Natural killer cell (primary cell): ENCODE results near the gene ACY1. TPM values are rescaled to one million over a fixed set of nuclear protein-coding genes. Genes with fewer than 3 reads are reported as not detected.

Experiments
- ATAC-seq, 3 donors: fragments of 150-1000 bp in 2 of 3; fragments of 200-7000 bp in 1 of 3; cut with Tn5 transposase; 1 replicate in 1 of 3; 2 replicates in 2 of 3; pipeline ENCODE4 v1.10.0; 2021; ENCODE audit warnings: mild to moderate bottlenecking in 2 of 3, moderate library complexity in 2 of 3
- DNase-seq, 2 donors: peaks; one replicate each; pipeline versions ENCODE4 v3.0.0 to v3.0.0-alpha.2; 2013 to 2021; ENCODE audit warnings: mixed read lengths in 1 of 2
- H3K27ac ChIP-seq: one replicate; pipeline ENCODE4 v1.5.1; 2013; ENCODE audit warnings: mild to moderate bottlenecking, low read length
- H3K27me3 ChIP-seq: one replicate; pipeline ENCODE4 v1.6.1; 2013; ENCODE audit warnings: low read length; ENCODE audit not compliant: control insufficient read depth, insufficient read depth
- H3K36me3 ChIP-seq: one replicate; pipeline ENCODE4 v1.6.1; 2013; ENCODE audit warnings: low read length; ENCODE audit not compliant: control insufficient read depth, insufficient read depth
- H3K4me1 ChIP-seq: one replicate; pipeline ENCODE4 v1.6.1; 2013; ENCODE audit warnings: low read length; ENCODE audit not compliant: control insufficient read depth, insufficient read depth
- H3K4me3 ChIP-seq: one replicate; pipeline ENCODE4 v1.5.1; 2013; ENCODE audit warnings: low read length
- H3K9me3 ChIP-seq: one replicate; pipeline ENCODE4 v1.6.1; 2013; ENCODE audit warnings: low read length; ENCODE audit not compliant: control insufficient read depth, insufficient read depth
- H3K27ac Mint-ChIP-seq, 2 donors: one replicate each; pipeline ENCODE4 v1.8.0; 2022; ENCODE audit warnings: mild to moderate bottlenecking in 2 of 2, mixed read lengths in 2 of 2, moderate library complexity in 1 of 2
- H3K27me3 Mint-ChIP-seq, 2 donors: one replicate each; pipeline ENCODE4 v1.8.0; 2022; ENCODE audit warnings: low read depth in 2 of 2, mixed read lengths in 2 of 2
- H3K36me3 Mint-ChIP-seq: one replicate; pipeline ENCODE4 v1.8.0; 2022; ENCODE audit warnings: mixed read lengths
- H3K4me1 Mint-ChIP-seq, 2 donors: one replicate each; pipeline ENCODE4 v1.8.0; 2022; ENCODE audit warnings: mixed read lengths in 2 of 2
- H3K4me3 Mint-ChIP-seq: one replicate; pipeline ENCODE4 v1.8.0; 2022; ENCODE audit warnings: mild to moderate bottlenecking, moderate library complexity, mixed read lengths
- H3K9me3 Mint-ChIP-seq, 2 donors: one replicate each; pipeline ENCODE4 v1.8.0; 2022; ENCODE audit warnings: mixed read lengths in 2 of 2
- WGBS: methylation state at CpG from one replicate; pipeline ENCODE4 v1.1.7; 2013; ENCODE audit warnings: missing lambda C conversion rate; ENCODE audit not compliant: insufficient coverage; 5-methylcytosine and 5-hydroxymethylcytosine counted together
- intact Hi-C: fragments of 100-400 bp; cut with micrococcal nuclease; formaldehyde crosslinking; loops from one replicate; pipeline ENCODE4 v1.14.2; 2022
- total RNA-seq, 4 donors: library from RNA; stranded (reverse); fragments of 120-200 nt in 1 of 4; gene quantifications; one replicate each; pipeline versions ENCODE4 v1.2.3 to v1.2.4, GENCODE V29; 2013 to 2022
- TF ChIP-seq, protein P1 (sequence below): fragments of 200-600 bp; IDR thresholded peaks from one replicate; pipeline ENCODE4 v1.8.0; 2022; ENCODE audit warnings: antibody characterized with exemption

ACY1 gene
- total RNA-seq, 3 donors from 2014 or later (not counting 1 experiment from before 2014, with no cell fraction given), result 8.4 to 19.5 (median 13.8) TPM

DNA sequence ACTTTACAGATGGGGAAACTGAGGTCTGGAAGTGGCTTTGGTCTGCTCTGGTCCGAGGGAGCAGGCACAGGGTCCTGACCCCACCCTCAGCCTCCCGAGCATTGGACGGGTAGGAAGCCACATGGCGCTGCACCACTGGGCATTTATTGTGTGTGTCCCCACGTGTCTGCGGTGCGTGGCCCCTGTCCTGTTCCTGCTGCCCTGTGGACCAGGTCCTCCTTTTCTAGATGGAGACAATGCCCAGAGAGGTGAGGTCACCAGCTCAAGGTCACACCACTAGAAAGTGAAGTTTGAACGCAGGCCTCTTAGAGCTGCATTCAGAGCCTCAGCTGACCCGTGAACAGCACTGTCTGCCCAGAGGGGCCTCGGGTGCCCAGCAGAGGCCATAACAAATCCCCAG, 46.2 kb downstream of the ACY1 start:
- Histone ChIP-seq H3K36me3 (no peaks in the 10 kb centered on the region), H3K9me3 (no peaks in the 10 kb centered on the region), H3K4me1 (no peaks in the 10 kb centered on the region), H3K27ac (no peak overlapping the region), H3K4me3 (no peak overlapping the region), H3K27me3 (no peaks in the 10 kb centered on the region)
- ATAC-seq (no peak), DNase-seq (no peak)
- TF ChIP-seq, protein P1, sequence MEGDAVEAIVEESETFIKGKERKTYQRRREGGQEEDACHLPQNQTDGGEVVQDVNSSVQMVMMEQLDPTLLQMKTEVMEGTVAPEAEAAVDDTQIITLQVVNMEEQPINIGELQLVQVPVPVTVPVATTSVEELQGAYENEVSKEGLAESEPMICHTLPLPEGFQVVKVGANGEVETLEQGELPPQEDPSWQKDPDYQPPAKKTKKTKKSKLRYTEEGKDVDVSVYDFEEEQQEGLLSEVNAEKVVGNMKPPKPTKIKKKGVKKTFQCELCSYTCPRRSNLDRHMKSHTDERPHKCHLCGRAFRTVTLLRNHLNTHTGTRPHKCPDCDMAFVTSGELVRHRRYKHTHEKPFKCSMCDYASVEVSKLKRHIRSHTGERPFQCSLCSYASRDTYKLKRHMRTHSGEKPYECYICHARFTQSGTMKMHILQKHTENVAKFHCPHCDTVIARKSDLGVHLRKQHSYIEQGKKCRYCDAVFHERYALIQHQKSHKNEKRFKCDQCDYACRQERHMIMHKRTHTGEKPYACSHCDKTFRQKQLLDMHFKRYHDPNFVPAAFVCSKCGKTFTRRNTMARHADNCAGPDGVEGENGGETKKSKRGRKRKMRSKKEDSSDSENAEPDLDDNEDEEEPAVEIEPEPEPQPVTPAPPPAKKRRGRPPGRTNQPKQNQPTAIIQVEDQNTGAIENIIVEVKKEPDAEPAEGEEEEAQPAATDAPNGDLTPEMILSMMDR, result no peak
- WGBS, result 87% methylated on average over 10 of the region's 10 CpGs
- peaks cover 0 to 3% of the 10 kb centered on the region in 2 donors for H3K27me3 Mint-ChIP-seq
- intact Hi-C loops, result no loop called here
- H3K4me1 Mint-ChIP-seq, result no peaks in the 10 kb centered on the region
- no peaks in the 10 kb centered on the region for H3K36me3 Mint-ChIP-seq
- H3K9me3 Mint-ChIP-seq, result no peaks in the 10 kb centered on the region
- H3K27ac Mint-ChIP-seq, result no peak overlapping the region
- H3K4me3 Mint-ChIP-seq, result no peak overlapping the region

DNA sequence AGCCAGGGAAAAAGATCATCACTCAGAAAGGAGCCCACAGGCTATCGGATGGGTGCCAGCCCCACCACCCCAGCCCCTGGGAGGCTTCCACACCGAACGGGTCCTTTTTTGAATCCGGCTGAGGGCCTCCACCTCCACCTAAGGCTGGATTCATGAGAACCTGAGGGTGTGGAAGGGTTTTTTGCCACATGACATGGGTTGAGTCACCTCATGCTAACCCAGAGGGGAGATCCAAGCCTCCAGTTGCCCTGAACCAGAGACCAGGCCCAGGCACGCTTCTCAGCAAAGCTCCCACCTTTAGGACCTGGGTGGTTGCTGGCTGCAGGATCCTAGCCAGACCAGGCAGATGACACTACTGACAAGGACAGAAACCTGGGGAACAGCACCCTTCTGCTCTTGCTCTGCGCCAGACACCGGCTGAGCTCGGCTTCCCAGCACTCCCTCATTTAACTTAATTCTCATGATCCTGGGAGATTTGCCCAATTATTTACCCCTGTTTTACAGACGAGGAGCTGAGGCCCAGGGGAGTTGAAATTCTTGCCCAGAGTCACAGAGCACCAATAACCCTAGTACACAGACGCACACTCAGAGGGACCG, 47.5 kb downstream of the ACY1 start:
- Histone ChIP-seq H3K4me3 (no peak overlapping the region), H3K36me3 (no peaks in the 10 kb centered on the region), H3K27me3 (no peaks in the 10 kb centered on the region), H3K27ac (no peak overlapping the region), H3K9me3 (no peaks in the 10 kb centered on the region), H3K4me1 (no peaks in the 10 kb centered on the region)
- Mint-ChIP-seq H3K9me3 (no peaks in the 10 kb centered on the region), H3K36me3 (no peaks in the 10 kb centered on the region), H3K27me3 (peaks cover 0 to 3% of the 10 kb centered on the region in 2 donors), H3K27ac (no peak overlapping the region), H3K4me1 (no peaks in the 10 kb centered on the region), H3K4me3 (no peak overlapping the region)
- TF ChIP-seq, protein P1, result no peak
- 89% methylated on average over 11 of the region's 11 CpGs for WGBS
- no peak for DNase-seq
- no peak for ATAC-seq
- intact Hi-C loops, result no loop called here

GRCh38 chr3:52031896-52032295, 48.6 kb downstream of the ACY1 start:
- Histone ChIP-seq H3K9me3 (no peaks in the 10 kb centered on the region), H3K4me1 (no peaks in the 10 kb centered on the region), H3K36me3 (no peaks in the 10 kb centered on the region), H3K27me3 (no peaks in the 10 kb centered on the region), H3K4me3 (no peak overlapping the region), H3K27ac (no peak overlapping the region)
- no peak for ATAC-seq
- H3K27ac Mint-ChIP-seq, result no peak overlapping the region
- intact Hi-C loops, result no loop called here
- no peaks in the 10 kb centered on the region for H3K27me3 Mint-ChIP-seq
- TF ChIP-seq, protein P1, result no peak
- H3K9me3 Mint-ChIP-seq, result no peaks in the 10 kb centered on the region
- no peak overlapping the region for H3K4me3 Mint-ChIP-seq
- DNase-seq, result no peak
- 91% methylated on average over 10 of the region's 10 CpGs for WGBS
- no peaks in the 10 kb centered on the region for H3K36me3 Mint-ChIP-seq
- H3K4me1 Mint-ChIP-seq, result no peaks in the 10 kb centered on the region
